Activated CD4-positive, alpha-beta T cell treated with anti-CD3 and anti-CD28 coated beads for 48 hours (primary cell): ENCODE data around the gene MUC20.
"Not testable (repeated sequence)": the region's sequence is repeated elsewhere in the genome, so short reads cannot be mapped to it uniquely, and the experiment has no call there.

ENCODE experiments used
- DNase-seq: peaks from one replicate; pipeline ENCODE4 v3.0.0-alpha.2; 2020

The MUC20 gene

GRCh38 chr3:195693428-195694216 is 27.2 kb upstream of the MUC20 start:
- no peak for DNase-seq

GRCh38 chr3:195694217-195695076 is 26.3 kb upstream of the MUC20 start:
- DNase-seq = not testable (repeated sequence)

DNA sequence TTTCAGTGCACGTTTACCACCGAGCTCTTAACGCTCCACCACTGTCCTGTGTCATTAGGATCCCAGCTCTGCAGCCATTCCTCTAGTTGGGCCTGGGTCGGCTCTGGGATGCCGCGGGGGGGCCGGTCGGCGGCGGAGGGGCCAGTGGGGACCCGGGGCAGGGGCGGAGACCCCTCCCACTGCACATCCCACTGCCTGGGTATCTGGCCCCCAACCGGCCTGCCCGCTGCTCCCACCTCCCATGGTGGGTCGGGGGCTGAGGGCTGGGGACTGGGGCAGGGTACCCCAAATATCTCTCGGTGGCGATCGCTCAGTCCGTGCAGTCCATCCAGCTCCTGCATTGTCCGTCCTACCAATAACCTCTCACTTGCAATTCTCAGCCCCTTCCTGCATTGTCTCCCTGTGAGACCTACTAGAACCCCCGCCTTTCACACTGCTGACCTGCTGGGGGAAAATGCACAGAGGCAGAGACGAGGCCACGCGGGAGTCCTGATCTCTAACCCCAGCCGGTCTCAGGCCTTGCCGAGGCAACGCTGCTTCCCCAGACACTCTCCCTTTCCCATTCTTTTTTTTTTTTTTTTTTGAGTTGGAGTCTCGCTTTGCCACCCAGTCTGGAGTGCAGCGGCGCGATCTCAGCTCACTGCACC is 24.0 kb upstream of the MUC20 start:
- no peak for DNase-seq

GRCh38 chr3:195697582-195698324 is 23.0 kb upstream of the MUC20 start:
- no peak for DNase-seq

DNA sequence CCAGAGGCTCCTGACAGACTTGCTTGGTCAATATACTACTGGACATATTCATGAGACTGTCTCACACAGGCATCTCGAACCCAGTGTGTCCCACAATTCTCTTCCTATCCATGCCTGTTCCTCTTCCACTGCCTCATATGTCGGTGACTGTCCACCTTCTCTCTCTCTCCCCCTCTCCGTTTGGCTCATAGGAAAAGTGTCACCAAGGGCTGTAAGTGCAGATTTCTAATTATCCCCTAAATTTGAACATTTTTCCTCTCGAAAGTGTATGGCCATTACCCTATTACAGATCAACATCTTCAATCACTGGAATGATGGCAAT is 22.5 kb upstream of the MUC20 start:
- no peak for DNase-seq

DNA sequence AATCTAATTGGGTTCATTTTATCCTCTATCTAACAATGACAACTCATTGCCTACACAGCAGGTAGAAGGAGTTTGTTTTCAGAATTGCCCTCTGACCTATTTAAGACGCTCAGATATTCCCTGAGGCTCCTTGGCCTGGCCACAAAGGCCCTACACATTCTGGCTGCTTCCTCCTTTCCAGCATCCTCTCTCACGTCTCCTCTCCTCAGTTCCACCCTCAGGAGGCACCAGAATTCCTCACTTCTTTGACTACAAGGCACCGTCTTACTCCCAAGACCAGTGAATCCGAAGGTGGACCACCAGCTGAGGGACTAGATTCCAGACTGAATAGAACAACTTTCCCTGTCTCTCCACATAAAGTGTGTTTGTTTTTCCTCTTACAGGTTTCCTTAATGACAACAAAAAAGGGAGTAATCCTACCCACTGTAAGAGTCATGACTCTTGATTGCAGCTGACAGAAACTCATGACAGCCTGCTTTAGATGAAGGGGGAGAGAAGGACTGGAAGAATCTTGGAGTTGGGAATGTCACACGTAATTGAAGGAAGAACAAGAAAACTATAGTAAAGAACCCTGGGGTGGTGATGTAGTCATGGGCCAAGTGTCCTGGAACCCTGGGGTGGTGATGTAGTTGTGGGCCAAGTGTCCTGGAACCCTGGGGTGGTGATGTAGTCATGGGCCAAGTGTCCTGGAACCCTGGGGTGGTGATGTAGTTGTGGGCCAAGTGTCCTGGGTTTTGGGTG is 22.0 kb upstream of the MUC20 start:
- no peak for DNase-seq

DNA sequence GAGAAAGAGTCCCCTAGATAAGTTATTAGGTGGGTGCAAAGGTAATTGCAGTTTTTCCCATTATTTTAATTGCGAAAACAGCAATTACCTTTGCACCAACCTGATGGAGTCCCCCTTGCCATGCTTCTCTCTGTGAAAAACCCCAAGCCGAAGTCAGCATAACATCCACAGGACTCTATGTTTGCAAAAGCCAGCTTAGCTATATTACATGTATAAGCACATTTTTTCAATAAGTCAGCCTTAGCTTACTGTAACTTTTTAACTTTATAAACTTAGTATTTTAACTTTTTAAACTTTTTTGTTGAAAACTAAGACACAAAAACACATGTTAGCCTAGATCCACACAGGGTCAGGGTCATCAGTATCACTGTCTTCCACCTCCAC is 21.4 kb upstream of the MUC20 start:
- no peak for DNase-seq

- DNase-seq = no peak
Measured at GRCh38 chr3:195699860-195700259, 20.9 kb upstream of the MUC20 start.

- no peak for DNase-seq
Measured at GRCh38 chr3:195700319-195700718, 20.5 kb upstream of the MUC20 start.

- no peak for DNase-seq
Measured at GRCh38 chr3:195701042-195701915, 19.5 kb upstream of the MUC20 start.

DNA sequence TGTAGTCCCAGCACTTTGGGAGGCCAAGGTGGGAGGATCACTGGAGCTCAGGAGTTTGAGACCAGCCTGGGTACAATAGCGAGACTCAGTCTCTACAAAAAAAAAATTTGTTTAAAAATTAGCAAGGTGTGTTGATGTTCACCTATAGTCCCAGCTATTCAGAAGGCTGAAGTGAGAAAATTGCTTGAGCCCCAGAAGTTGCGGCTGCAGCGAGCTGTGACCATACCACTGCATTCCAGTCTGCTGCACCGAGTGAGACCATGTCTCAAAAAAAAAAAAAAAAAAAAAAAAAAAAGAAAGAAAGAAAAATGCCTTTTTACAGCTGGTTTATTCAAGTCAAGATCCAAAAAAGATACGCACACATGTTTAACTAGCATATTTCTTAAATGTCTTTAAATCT is 17.0 kb upstream of the MUC20 start:
- DNase-seq = no peak

GRCh38 chr3:195704433-195704999 is 16.3 kb upstream of the MUC20 start:
- DNase-seq = no peak

GRCh38 chr3:195705081-195705991 is 15.4 kb upstream of the MUC20 start:
- no peak for DNase-seq

- no peak for DNase-seq
Measured at GRCh38 chr3:195708061-195708460, 12.7 kb upstream of the MUC20 start.

- no peak for DNase-seq
Measured at GRCh38 chr3:195708626-195709481, 11.9 kb upstream of the MUC20 start.

- DNase-seq = no peak
Measured at GRCh38 chr3:195709676-195710085, 11.1 kb upstream of the MUC20 start.

DNA sequence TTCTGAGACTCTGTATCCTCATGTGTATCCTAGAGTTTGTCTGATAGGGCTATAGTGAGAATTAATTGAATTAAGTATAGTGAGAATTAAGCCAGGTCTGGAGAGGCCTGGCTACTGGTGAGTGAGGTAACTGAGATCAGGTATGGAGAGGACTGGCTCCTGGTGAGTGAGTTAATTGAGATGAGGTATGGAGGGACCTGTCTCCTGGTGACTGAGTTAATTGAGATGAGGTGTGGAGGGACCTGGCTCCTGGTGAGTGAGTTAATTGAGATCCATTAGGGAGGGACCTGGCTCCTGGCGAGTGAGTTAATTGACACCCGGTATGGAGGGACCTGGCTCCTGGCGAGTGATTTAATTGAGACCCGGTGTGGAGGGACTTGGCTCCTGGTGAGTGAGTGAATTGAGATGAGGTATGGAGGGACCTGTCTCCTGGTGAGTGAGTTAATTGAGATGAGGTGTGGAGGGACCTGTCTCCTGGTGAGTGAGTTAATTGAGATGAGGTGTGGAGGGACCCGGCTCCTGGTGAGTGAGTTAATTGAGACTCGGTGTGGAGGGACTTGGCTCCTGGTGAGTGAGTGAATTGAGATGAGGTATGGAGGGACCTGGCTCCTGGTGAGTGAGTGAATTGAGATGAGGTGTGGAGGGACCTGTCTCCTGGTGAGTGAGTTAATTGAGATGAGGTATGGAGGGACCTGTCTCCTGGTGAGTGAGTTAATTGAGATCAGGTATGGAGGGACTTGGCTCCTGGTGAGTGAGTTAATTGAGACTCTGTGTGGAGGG is 10.5 kb upstream of the MUC20 start:
- DNase-seq = not testable (repeated sequence)
